Inflammatory macrophage treated with lipopolysaccharide for 4 hours (primary cell): Measurements from ENCODE around the gene ADAMTSL3.

Source experiments
- DNase-seq: peaks from one replicate; pipeline ENCODE4 v3.0.0-alpha.2; 2020

Gene ADAMTSL3

DNA sequence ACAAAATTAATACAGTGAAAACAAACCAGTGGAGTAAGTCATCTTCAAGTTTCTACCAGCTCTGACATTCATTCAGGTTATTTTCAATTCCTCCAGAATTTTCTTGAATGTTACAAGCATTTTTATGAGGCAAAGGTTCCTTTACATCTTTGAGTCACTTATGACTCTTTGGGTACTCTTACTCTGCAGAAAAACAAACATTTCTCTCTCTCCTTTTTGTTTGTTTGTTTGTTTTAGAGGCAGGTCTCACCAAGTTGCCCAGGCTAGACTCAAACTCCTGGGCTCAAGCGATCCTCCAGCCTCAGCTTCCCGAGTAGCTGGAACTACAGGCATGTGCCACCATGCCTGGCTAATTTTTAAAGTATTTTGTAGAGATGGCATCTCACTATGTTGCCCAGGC, 233.5 kb downstream of the ADAMTSL3 start:
- DNase-seq: no peak

DNA sequence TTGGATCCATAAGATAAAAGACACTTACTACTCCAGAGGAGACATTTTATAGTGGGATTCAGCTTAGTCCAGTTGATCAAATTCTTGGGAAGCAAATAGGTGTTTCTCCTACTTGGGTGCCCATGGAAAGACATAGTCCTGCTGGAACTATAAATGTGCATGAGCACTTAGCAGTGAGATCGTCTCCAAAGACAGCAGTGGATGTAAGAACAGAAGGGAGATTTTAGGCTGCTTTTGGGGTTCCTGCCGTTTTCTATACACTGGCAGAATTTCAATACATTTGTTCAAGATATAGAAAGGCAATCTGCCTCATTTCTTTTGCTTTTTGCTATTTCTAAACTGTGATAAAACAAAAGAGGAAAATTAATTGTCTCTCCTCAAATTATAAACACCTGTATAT, 234.0 kb downstream of the ADAMTSL3 start:
- no peak for DNase-seq

- DNase-seq: no peak
Observed at GRCh38 chr15:83889995-83890394, 236.1 kb downstream of the ADAMTSL3 start.

- DNase-seq: no peak
Observed at GRCh38 chr15:83890587-83890986, 236.7 kb downstream of the ADAMTSL3 start.

GRCh38 chr15:83892498-83892897, 238.6 kb downstream of the ADAMTSL3 start:
- DNase-seq: no peak

- DNase-seq: no peak
Observed at GRCh38 chr15:83893308-83893707, 239.4 kb downstream of the ADAMTSL3 start.

- no peak for DNase-seq
Observed at GRCh38 chr15:83897037-83897436, 243.1 kb downstream of the ADAMTSL3 start.

GRCh38 chr15:83898361-83898760, 244.4 kb downstream of the ADAMTSL3 start:
- DNase-seq: no peak

- no peak for DNase-seq
Observed at GRCh38 chr15:83899670-83900069, 245.7 kb downstream of the ADAMTSL3 start.

GRCh38 chr15:83904107-83905040, 250.5 kb downstream of the ADAMTSL3 start:
- DNase-seq: no peak

DNA sequence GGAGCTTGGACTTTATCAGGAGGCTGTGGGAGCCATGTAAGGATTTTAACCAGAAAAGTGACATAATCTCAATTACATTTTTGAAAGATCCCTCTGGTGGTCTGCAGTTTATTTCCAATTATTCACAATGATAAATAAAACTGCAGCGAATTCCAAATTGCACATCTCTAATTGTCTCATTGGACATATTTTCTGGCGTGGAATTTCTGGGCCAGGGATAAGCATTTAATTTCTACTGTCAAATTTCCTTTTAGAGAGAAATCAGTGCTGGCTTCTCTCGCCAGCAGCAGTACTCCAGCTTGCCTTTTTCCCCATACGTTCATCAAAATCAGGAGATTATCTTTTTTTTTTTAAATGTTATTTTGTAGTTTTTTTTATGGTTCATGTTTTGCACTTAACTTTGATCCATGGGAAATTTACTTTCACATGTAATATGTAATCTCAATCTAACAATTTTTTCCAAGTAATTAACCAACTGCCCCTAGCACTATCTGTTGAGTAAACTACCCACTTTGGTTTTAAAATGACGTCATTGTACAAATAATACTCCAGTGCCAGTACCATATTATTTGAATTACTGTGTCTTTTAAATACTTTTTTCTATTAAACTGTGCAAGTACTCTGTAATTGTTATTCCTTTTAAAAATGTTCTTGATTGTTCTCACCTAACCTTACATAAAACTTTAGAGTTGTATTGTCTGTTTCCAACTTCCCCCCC, 251.8 kb downstream of the ADAMTSL3 start:
- no peak for DNase-seq

DNA sequence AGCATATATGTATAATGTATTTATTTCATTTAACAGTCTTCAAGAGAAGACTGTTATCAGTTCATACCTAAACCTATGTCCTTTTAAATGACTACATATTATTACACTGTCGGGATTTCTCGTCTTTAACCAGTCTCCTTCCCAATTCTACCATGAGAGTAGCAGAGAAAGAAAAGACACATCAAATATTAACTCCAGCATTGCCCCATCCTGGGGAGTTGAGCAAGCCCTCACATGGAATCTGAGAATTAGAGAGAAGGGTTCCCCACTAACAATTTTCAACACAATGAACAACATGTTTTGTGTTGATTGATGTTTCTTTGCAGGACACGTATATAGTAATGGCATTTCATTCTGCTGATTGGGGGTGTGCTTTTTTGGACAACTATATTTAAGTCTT, 257.4 kb downstream of the ADAMTSL3 start:
- DNase-seq: no peak

DNA sequence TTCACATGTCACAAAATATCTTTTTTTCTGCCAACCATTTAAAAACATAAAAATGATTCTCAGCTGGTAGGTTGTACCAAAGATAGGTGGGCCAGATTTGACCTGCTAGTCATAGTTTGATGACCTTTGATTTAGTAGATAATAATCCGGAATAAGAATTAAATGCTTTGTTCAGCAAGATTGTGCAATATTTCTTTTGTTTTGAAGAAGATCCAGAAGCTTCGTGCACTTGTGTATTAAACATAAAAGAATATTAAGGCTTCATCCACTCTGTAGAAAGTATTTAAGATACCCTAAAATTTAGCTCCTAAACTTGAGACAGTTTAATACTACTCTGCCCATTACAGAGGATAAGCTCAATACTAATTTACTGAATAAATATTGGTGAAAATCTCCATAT, 258.4 kb downstream of the ADAMTSL3 start:
- DNase-seq: no peak

DNA sequence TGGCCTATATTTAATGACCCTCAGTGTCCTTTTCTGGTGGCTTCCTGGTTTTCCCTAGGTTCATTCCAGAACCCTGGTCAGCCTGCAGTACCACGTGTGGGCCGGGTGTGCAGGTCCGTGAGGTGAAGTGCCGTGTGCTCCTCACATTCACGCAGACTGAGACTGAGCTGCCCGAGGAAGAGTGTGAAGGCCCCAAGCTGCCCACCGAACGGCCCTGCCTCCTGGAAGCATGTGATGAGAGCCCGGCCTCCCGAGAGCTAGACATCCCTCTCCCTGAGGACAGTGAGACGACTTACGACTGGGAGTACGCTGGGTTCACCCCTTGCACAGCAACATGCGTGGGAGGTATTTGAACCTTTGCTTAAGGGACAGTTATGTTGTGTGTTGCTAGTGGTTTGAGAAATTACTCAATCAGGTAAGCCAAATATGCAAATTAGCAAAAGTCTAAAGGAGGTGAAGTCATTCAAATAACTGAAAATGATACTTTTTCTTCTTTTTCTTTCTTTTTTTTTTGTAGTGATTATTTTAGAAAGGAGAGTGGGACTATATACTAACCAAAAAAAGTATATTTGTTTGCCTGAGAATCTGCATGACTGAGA, 259.2 kb downstream of the ADAMTSL3 start:
- no peak for DNase-seq

DNA sequence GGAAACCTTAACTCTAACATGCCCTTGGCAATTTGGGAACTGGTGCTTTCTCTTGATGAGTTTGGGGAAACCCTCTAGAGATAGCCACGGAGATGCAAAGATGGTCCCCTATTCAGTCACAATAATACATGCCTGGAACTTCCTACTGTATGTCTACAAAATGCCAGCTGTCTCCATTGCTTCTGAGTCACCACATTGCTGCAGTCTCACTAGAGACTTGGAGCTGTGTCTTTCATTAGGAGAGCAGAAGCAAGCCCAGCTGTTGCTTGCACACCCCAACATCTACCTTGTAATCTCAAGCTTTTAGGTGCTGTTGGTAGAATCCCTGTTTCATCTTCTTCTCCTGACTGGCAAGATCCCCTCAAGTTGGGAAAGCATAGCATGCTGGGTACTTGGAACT, 261.0 kb downstream of the ADAMTSL3 start:
- DNase-seq: no peak

DNA sequence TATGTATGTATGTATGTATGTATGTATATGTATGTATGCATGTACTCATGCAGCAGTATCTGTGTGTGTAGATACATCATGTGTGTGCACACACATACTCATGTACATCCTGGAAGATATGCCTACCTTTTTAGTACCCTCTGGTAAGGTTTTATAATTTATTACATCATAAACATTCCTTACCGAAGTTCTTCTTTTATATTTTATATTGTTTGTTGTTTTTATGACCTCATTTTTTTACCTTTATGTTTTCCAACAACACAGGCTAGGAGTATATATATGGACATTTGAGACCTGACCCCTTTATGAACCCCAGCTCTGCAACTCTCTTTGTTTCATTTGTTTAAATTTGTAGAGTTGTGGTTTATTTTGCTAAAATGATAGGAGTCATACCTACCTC, 263.5 kb downstream of the ADAMTSL3 start:
- DNase-seq: no peak

DNA sequence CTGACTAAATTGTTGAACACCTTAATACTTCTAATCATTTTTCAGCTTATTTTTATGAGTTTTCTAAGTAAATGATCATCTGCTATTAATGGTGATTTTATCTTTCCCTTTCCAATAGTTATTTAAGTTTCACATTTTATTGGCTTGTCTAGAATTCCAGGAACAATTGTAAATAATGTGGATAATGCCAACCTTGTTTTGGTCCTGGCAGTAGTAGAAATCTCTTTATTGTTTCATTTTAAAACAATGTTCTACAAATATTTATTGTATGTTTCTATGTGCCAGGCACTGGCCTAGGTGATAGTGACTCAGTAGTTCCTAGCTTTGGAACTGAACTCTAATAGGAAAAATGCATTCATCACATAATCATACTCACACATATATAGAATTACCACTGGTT, 264.1 kb downstream of the ADAMTSL3 start:
- DNase-seq: no peak

DNA sequence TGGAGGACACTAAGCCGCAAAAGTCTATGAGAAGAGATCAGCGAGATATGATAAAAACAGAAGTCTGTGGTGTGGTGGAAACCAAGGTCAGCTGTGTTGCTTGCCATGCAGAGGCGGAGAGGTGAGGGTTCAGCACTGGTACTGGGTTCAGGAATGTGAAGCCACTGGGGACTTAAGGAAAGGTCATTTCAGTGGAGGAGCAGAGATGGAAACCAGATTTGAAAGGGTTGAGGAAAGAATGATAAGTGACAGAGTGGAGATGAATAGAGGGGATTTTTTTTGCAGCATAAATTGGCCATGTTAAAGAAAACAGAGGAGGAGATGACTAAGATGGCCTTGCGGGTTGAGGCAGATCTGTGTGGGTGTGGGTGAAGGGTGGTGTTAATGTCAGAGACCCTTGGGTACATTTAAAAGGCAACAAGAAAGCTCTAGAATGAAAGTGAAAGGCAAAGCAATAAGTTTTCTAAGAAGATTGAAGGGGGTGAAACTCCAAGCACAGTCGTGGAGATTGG, 265.5 kb downstream of the ADAMTSL3 start:
- no peak for DNase-seq

- DNase-seq: no peak
Observed at GRCh38 chr15:83919978-83920510, 266.1 kb downstream of the ADAMTSL3 start.

GRCh38 chr15:83922649-83923294, 268.8 kb downstream of the ADAMTSL3 start:
- DNase-seq: no peak

GRCh38 chr15:83926116-83926515, 272.2 kb downstream of the ADAMTSL3 start:
- no peak for DNase-seq

GRCh38 chr15:83927704-83928391, 273.9 kb downstream of the ADAMTSL3 start:
- no peak for DNase-seq
